Measurements from ENCODE around the gene IQSEC3.

The IQSEC3 gene

GRCh38 chr12:163406-163986, 96.9 kb downstream of the IQSEC3 start:
- DNase-seq (ENCODE audit: low read depth in 2 of 2) = no peak

DNA sequence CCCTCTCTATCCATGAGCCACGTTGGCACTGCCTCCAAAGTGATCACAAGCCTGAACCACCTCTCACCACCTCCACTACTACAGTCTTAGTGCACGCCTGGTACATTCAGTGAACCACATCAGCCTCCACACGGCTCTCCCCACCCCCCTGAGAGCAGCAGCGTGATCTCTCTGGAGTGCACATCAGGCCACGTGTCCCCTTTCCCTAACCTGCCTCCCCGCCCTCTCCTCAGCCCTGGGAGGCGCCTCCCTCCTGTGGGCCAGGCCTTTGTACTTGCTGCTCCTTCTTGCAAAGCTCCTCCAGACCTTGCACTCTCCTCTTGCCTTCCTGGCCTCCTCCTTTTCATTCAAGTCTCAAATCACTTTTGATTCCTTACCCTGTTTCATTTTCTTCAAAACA, 97.6 kb downstream of the IQSEC3 start:
- no peak for DNase-seq (ENCODE audit: low read depth in 2 of 2)

DNA sequence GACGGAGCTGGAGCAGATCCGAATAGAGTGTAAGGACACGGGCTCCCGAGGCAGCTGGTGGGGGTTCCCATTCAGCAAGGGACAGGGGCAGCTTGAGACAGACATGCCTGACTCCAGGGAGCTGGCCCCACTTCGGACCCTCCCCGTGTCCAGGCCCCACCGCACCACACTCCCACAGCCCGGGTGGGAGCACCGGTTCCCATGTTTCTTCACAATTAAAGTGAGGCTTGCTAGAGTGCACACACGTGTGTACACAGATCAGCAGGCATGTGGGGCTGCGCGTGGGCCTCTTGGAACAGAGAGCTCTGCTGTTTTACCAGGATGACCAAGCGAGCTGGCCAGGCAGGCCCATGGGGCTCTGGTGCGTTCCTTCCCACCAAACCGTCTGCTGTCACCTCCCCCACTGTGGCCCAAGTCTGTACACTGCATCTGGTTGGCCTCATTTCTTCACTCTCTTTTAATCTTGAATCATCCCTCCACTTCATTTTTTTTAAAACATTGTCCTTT, 99.3 kb downstream of the IQSEC3 start:
- DNase-seq (ENCODE audit: low read depth in 2 of 2) = no peak

GRCh38 chr12:166425-167075, 100.0 kb downstream of the IQSEC3 start:
- no peak for DNase-seq (ENCODE audit: low read depth in 2 of 2)

DNA sequence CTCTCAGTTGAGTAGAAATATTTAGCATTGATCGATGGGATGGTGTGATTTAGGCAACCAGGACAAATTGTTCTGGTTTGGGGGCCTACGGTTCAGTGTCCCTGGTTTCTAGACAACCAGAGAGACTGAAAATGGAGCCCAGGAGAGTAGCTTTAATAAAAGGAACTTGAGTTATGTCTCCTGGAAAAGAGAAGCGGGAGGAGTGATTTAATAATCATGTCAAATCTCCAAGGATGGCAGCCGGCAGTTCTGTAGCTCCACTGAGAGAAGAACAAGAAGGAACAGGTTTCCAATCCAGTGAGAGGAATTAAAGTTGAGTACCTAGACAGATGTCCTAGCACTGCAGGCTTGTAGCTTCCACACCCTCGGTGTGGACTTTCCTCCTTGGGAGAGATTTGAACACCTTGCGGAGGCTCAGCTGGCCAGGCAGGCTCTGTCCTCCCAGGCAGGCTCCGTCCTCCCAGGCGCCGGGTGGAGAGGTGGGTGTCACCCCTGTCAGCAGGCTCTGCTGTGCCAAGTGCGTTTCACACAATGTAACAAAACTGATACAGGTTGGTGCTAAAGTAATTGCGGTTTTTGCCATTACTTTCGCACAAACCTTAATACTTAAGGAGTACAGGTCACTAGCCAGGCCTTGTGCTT, 101.5 kb downstream of the IQSEC3 start:
- no peak for DNase-seq (ENCODE audit: low read depth in 2 of 2)

GRCh38 chr12:168763-169525, 102.4 kb downstream of the IQSEC3 start:
- DNase-seq (ENCODE audit: low read depth in 2 of 2) = no peak

DNA sequence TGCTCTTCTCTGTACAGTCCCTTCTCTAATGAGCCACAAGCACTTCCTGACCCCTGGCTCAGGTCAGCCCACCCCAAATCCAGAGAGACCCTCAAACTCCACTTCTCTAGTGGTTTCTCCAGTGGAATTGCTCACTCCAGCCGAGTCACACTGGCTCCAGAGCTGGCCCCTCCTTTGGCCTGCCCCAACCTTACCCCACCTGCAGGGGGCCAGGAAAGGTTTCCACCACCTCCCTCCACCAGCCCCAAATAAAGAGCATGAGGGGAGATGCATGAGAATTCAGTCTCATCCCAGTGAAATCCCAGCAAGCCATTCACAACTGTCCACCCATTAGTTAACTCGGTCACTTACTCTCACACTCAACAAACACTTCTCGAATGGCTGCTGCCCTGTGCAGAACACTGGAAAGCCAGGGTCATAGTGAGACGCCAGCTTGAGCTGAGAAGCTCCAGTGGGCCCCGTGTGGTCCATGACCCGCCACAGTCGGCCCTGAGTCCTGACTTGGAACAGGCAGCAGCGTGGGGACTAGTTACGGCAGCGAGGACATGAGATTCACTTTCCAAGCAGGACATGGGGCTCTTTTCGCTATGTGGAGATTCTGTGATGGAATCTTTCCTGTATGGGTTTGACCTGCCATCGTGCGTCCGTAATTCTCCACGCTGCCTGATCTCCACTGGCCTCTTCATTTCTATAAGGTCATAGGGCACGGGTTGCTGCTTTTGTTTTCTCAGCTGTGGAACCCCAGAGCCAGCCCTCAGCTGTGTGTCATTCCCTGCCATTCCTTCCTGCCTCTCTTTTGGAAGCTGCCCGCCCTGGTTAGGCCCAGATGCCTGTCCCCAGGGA, 103.2 kb downstream of the IQSEC3 start:
- no peak for DNase-seq (ENCODE audit: low read depth in 2 of 2)

- DNase-seq (ENCODE audit: low read depth in 2 of 2) = no peak
These were observed 104.0 kb downstream of the IQSEC3 start for GRCh38 chr12:170371-171225.

DNA sequence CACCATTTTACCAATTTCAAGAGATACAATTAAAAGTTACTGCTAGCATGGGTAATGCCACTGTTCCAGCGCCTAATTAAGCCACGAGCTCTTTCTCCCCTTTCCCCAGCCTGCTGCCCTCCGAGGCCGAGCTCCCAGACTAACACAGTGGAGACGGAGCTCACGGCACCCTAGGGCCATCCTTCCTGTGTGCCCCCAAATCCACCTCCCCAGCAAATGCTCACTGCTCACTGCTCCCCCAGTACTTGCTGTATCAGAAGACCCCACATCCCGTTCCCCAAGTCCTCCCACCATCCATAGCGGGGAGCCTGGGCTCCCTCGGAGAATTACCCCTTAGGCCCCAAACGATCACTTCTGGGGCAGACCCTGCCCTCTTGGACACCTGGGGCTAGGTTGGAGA, 104.7 kb downstream of the IQSEC3 start:
- no peak for DNase-seq (ENCODE audit: low read depth in 2 of 2)

- no peak for DNase-seq (ENCODE audit: low read depth in 2 of 2)
These were observed 105.4 kb downstream of the IQSEC3 start for GRCh38 chr12:171743-172676.

DNA sequence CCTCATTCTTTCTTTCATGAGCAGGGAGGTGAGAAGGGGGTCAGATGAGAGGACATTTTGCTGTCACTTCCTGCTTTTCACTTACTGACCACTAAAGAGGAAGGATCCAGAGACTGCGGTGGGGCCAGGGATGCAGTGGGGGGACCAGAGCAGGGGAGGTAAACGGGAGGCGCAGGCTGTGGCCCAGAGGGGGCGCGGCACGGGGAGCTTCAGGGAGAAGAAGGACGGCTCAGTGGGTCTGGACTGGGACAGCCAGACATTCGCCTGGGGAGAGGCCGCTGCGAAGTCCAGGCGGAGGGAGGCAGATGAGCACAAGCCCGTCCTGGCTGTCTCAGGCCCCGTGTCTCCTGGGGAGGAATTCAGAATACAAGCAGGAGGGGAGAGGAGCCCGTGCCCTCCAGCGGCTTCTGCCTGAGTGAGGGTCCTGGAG, 106.2 kb downstream of the IQSEC3 start:
- DNase-seq (ENCODE audit: low read depth in 2 of 2) = no peak

GRCh38 chr12:174124-174523, 107.6 kb downstream of the IQSEC3 start:
- DNase-seq (ENCODE audit: low read depth in 2 of 2) = no peak

- DNase-seq (ENCODE audit: low read depth in 2 of 2) = no peak
These were observed 108.0 kb downstream of the IQSEC3 start for GRCh38 chr12:174596-174995.

DNA sequence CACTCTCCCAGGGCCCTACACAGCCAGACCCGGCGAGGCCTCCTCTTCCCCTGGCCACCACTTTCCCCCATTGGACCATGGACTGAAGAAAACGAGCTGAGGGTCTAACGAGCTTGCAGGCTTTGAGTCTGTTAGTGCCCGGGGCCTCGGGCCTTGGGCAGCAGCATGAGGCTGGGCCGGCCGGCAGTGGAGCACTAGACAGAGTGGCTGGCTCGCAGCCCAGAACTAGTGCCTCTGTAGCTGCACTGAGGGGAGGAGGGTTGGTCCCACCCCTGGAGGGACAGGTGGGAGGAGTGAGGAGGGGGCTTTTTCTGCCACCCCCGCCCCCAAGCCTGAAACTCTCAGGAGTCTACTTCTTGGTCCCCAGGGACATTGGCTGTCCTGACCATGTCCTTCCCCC, 108.7 kb downstream of the IQSEC3 start:
- DNase-seq (ENCODE audit: low read depth in 2 of 2) = no peak

DNA sequence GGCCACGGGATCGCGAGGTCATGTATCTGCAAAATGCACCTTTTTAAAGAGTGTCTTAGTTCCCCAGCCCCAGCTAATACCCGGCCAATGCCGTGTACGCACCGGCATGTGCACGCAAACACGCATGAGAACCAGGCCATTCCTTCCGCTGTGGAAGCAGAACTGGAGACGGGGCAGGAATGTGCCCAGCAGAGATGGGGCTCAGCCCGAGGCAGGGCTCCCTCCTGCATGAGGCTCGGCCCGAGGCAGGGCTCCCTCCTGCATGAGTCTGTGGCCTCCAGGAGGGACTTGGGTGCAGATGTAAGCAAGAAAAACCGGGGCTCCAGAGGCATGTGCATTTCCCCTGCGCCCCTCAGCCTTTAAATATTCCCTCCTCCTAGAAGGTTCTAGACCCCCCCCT, 109.2 kb downstream of the IQSEC3 start:
- DNase-seq (ENCODE audit: low read depth in 2 of 2) = no peak

GRCh38 chr12:176321-177181, 110.0 kb downstream of the IQSEC3 start:
- DNase-seq (ENCODE audit: low read depth in 2 of 2) = no peak

- DNase-seq (ENCODE audit: low read depth in 2 of 2) = no peak
These were observed 110.9 kb downstream of the IQSEC3 start for GRCh38 chr12:177336-177979.
